Measurements from ENCODE around the gene ESD. TPM values are rescaled to one million over a fixed set of nuclear protein-coding genes. Genes with fewer than 3 reads are reported as not detected.
A peak's percentile ranks its signal among the peaks of the same experiment; 100 is the strongest.
"Not testable (repeated sequence)": the region's sequence is repeated elsewhere in the genome, so short reads cannot be mapped to it uniquely, and the experiment has no call there.

The ESD gene
- polyA plus RNA-seq, 4 donors = 108 to 181 (median 119) TPM

DNA sequence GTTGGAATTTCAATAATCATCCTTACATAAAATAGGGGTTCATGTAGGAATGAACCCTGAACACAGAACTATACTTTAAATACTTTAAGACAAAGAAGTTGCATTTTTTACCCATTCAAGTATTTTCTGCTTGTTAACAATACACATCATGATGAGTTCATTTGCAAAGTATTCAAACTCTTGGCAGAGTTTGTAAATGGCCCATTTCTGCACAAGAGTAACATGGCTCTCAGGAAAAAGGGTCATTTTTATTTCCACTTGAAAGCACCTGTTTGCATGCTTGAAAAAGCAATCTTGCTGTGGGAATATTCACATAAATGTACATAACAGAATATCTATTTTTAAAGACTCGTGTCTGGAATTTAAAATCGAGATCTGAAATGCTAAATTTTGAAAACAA is 18.1 kb downstream of the ESD start:
- Histone ChIP-seq H3K4me3 (ENCODE audit: low read depth in 1 of 3, low read length in 3 of 3) (no peak overlapping the region), H3K27ac (ENCODE audit: low read depth in 1 of 3, low read length in 2 of 3) (no peak overlapping the region), H3K9me3 (ENCODE audit: control insufficient read depth in 2 of 2, insufficient read depth in 1 of 2, low read depth in 1 of 2, low read length in 1 of 2) (no peaks in the 10 kb centered on the region), H3K4me1 (ENCODE audit: control insufficient read depth in 3 of 3, insufficient read depth in 2 of 3, low read depth in 1 of 3, low read length in 2 of 3) (no peaks in the 10 kb centered on the region), H3K36me3 (ENCODE audit: control insufficient read depth in 3 of 3, insufficient read depth in 2 of 3, low read depth in 1 of 3, low read length in 3 of 3) (peaks cover 0 to 20% (median 3%) of the 10 kb centered on the region in 3 donors), H3K27me3 (ENCODE audit: control insufficient read depth in 3 of 3, insufficient read depth in 3 of 3, low read length in 3 of 3) (no peaks in the 10 kb centered on the region)
- DNase-seq (no peak), FAIRE-seq (no peak)
- 85 to 98% (median 95%) methylated on average over 2 of the region's 2 CpGs for WGBS, 3 donors

GRCh38 chr13:46778095-46778494 is 18.9 kb downstream of the ESD start:
- WGBS, 3 donors = 79 to 90% (median 88%) methylated on average over 3 of the region's 3 CpGs
- no peaks in the 10 kb centered on the region for H3K9me3 ChIP-seq (ENCODE audit: control insufficient read depth in 2 of 2, insufficient read depth in 1 of 2, low read depth in 1 of 2, low read length in 1 of 2)
- DNase-seq = no peak
- H3K4me1 ChIP-seq (ENCODE audit: control insufficient read depth in 3 of 3, insufficient read depth in 2 of 3, low read depth in 1 of 3, low read length in 2 of 3) = no peaks in the 10 kb centered on the region
- no peak overlapping the region for H3K27ac ChIP-seq (ENCODE audit: low read depth in 1 of 3, low read length in 2 of 3)
- H3K4me3 ChIP-seq (ENCODE audit: low read depth in 1 of 3, low read length in 3 of 3) = no peak overlapping the region
- no peak for FAIRE-seq
- peaks cover 0 to 20% (median 3%) of the 10 kb centered on the region in 3 donors for H3K36me3 ChIP-seq (ENCODE audit: control insufficient read depth in 3 of 3, insufficient read depth in 2 of 3, low read depth in 1 of 3, low read length in 3 of 3)
- no peaks in the 10 kb centered on the region for H3K27me3 ChIP-seq (ENCODE audit: control insufficient read depth in 3 of 3, insufficient read depth in 3 of 3, low read length in 3 of 3)

GRCh38 chr13:46775385-46776107 is 21.4 kb downstream of the ESD start:
- WGBS, 3 donors = 64 to 78% (median 73%) methylated on average over 8 of the region's 8 CpGs
- Histone ChIP-seq H3K4me1 (ENCODE audit: control insufficient read depth in 3 of 3, insufficient read depth in 2 of 3, low read depth in 1 of 3, low read length in 2 of 3) (no peaks in the 10 kb centered on the region), H3K9me3 (ENCODE audit: control insufficient read depth in 2 of 2, insufficient read depth in 1 of 2, low read depth in 1 of 2, low read length in 1 of 2) (no peaks in the 10 kb centered on the region), H3K27me3 (ENCODE audit: control insufficient read depth in 3 of 3, insufficient read depth in 3 of 3, low read length in 3 of 3) (no peaks in the 10 kb centered on the region), H3K36me3 (ENCODE audit: control insufficient read depth in 3 of 3, insufficient read depth in 2 of 3, low read depth in 1 of 3, low read length in 3 of 3) (peaks cover 0 to 16% (median 3%) of the 10 kb centered on the region in 3 donors), H3K4me3 (ENCODE audit: low read depth in 1 of 3, low read length in 3 of 3) (no peak overlapping the region), H3K27ac (ENCODE audit: low read depth in 1 of 3, low read length in 2 of 3) (no peak overlapping the region)
- FAIRE-seq = no peak
- no peak for DNase-seq

GRCh38 chr13:46773541-46773940 is 23.4 kb downstream of the ESD start:
- FAIRE-seq (no peak), DNase-seq (no peak)
- H3K4me1 ChIP-seq (ENCODE audit: control insufficient read depth in 3 of 3, insufficient read depth in 2 of 3, low read depth in 1 of 3, low read length in 2 of 3) = no peaks in the 10 kb centered on the region
- 82 to 91% (median 82%) methylated on average over 2 of the region's 2 CpGs for WGBS, 3 donors
- H3K36me3 ChIP-seq (ENCODE audit: control insufficient read depth in 3 of 3, insufficient read depth in 2 of 3, low read depth in 1 of 3, low read length in 3 of 3) = peaks cover 0 to 11% (median 3%) of the 10 kb centered on the region in 3 donors
- no peak overlapping the region for H3K27ac ChIP-seq (ENCODE audit: low read depth in 1 of 3, low read length in 2 of 3)
- H3K4me3 ChIP-seq (ENCODE audit: low read depth in 1 of 3, low read length in 3 of 3) = no peak overlapping the region
- no peaks in the 10 kb centered on the region for H3K9me3 ChIP-seq (ENCODE audit: control insufficient read depth in 2 of 2, insufficient read depth in 1 of 2, low read depth in 1 of 2, low read length in 1 of 2)
- no peaks in the 10 kb centered on the region for H3K27me3 ChIP-seq (ENCODE audit: control insufficient read depth in 3 of 3, insufficient read depth in 3 of 3, low read length in 3 of 3)

- no peak for FAIRE-seq
- Histone ChIP-seq H3K4me3 (ENCODE audit: low read depth in 1 of 3, low read length in 3 of 3) (no peak overlapping the region), H3K9me3 (ENCODE audit: control insufficient read depth in 2 of 2, insufficient read depth in 1 of 2, low read depth in 1 of 2, low read length in 1 of 2) (no peaks in the 10 kb centered on the region), H3K27me3 (ENCODE audit: control insufficient read depth in 3 of 3, insufficient read depth in 3 of 3, low read length in 3 of 3) (no peaks in the 10 kb centered on the region), H3K36me3 (ENCODE audit: control insufficient read depth in 3 of 3, insufficient read depth in 2 of 3, low read depth in 1 of 3, low read length in 3 of 3) (peaks cover 0 to 11% (median 3%) of the 10 kb centered on the region in 3 donors), H3K4me1 (ENCODE audit: control insufficient read depth in 3 of 3, insufficient read depth in 2 of 3, low read depth in 1 of 3, low read length in 2 of 3) (no peaks in the 10 kb centered on the region), H3K27ac (ENCODE audit: low read depth in 1 of 3, low read length in 2 of 3) (no peak overlapping the region)
- no peak for DNase-seq
These were observed 25.3 kb downstream of the ESD start for GRCh38 chr13:46771693-46772092.

DNA sequence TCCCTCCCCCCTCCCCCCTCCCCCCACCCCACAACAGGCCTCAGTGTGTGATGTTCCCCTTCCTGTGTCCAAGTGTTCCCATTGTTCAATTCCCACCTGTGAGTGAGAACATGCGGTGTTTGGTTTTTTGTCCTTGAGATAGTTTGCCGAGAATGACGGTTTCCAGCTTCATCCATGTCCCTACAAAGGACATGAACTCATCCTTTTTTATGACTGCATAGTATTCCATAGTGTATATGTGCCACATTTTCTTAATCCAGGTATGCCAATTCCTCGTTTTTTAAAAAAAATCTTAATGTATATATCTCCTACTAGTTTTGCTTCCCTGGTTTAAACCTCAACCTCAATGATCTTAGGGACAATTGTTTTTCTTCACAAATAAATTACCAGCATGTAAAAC is 27.0 kb downstream of the ESD start:
- not testable (repeated sequence) for DNase-seq; H3K4me1 ChIP-seq (ENCODE audit: control insufficient read depth in 3 of 3, insufficient read depth in 2 of 3, low read depth in 1 of 3, low read length in 2 of 3); H3K9me3 ChIP-seq (ENCODE audit: control insufficient read depth in 2 of 2, insufficient read depth in 1 of 2, low read depth in 1 of 2, low read length in 1 of 2); H3K4me3 ChIP-seq (ENCODE audit: low read depth in 1 of 3, low read length in 3 of 3); H3K27me3 ChIP-seq (ENCODE audit: control insufficient read depth in 3 of 3, insufficient read depth in 3 of 3, low read length in 3 of 3); H3K36me3 ChIP-seq (ENCODE audit: control insufficient read depth in 3 of 3, insufficient read depth in 2 of 3, low read depth in 1 of 3, low read length in 3 of 3); H3K27ac ChIP-seq (ENCODE audit: low read depth in 1 of 3, low read length in 2 of 3); FAIRE-seq
- WGBS, 3 donors = 86 to 99% (median 97%) methylated on average over 3 to 4 of the region's 4 CpGs

DNA sequence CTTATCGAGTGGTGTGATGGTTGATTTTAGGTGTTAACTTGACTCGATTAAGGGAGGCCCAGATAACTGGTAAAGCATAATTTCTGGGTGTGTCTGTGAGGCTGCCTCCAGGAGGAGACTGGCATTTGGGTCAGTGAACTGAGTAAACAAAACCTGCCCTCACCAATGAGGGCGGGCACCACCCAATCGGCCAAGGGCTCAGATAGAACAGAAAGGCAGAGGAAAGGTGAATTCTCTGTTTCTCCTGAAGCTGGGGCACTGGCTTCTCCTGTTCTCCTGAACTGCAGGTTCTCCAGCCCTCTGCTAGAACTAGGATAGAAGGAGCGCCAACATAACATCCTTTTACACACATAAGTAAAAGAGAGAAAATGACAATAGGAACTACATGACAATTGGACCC is 35.1 kb downstream of the ESD start:
- H3K36me3 ChIP-seq (ENCODE audit: control insufficient read depth in 3 of 3, insufficient read depth in 2 of 3, low read depth in 1 of 3, low read length in 3 of 3) = no peaks in the 10 kb centered on the region
- FAIRE-seq (no peak), DNase-seq (no peak)
- no peaks in the 10 kb centered on the region for H3K9me3 ChIP-seq (ENCODE audit: control insufficient read depth in 2 of 2, insufficient read depth in 1 of 2, low read depth in 1 of 2, low read length in 1 of 2)
- H3K4me1 ChIP-seq (ENCODE audit: control insufficient read depth in 3 of 3, insufficient read depth in 2 of 3, low read depth in 1 of 3, low read length in 2 of 3) = peaks cover 0 to under 1% (median 0%) of the 10 kb centered on the region in 3 donors
- 49 to 66% (median 59%) methylated on average over 5 of the region's 5 CpGs for WGBS, 3 donors
- H3K4me3 ChIP-seq (ENCODE audit: low read depth in 1 of 3, low read length in 3 of 3) = no peak overlapping the region
- H3K27me3 ChIP-seq (ENCODE audit: control insufficient read depth in 3 of 3, insufficient read depth in 3 of 3, low read length in 3 of 3) = no peaks in the 10 kb centered on the region
- H3K27ac ChIP-seq (ENCODE audit: low read depth in 1 of 3, low read length in 2 of 3) = no peak overlapping the region

DNA sequence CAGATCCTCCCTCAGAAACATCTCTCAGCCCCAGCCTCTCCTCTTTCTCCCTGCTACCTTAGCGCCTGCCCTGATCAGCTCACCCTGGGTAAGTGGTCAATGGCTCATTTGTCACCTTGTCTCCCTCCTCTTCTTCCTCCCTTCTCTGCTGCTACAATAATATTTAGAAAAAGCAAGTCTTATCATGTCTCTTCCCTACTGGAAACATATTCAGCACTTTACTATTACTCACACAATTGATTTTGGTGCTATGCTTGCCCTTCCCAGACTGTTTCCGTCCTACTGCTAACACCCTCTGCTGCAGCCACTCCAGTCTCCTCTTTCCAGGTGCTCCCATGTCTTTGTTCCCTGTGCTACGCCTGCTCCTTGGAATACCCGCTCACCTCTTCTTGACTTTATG is 35.8 kb downstream of the ESD start:
- Histone ChIP-seq H3K4me3 (ENCODE audit: low read depth in 1 of 3, low read length in 3 of 3) (no peak overlapping the region), H3K9me3 (ENCODE audit: control insufficient read depth in 2 of 2, insufficient read depth in 1 of 2, low read depth in 1 of 2, low read length in 1 of 2) (no peaks in the 10 kb centered on the region), H3K27ac (ENCODE audit: low read depth in 1 of 3, low read length in 2 of 3) (no peak overlapping the region), H3K4me1 (ENCODE audit: control insufficient read depth in 3 of 3, insufficient read depth in 2 of 3, low read depth in 1 of 3, low read length in 2 of 3) (peaks cover 0 to 4% (median 0%) of the 10 kb centered on the region in 3 donors), H3K27me3 (ENCODE audit: control insufficient read depth in 3 of 3, insufficient read depth in 3 of 3, low read length in 3 of 3) (no peaks in the 10 kb centered on the region), H3K36me3 (ENCODE audit: control insufficient read depth in 3 of 3, insufficient read depth in 2 of 3, low read depth in 1 of 3, low read length in 3 of 3) (no peaks in the 10 kb centered on the region)
- WGBS, 3 donors = 94 to 97% (median 97%) methylated on average over 4 of the region's 4 CpGs
- DNase-seq = no peak
- FAIRE-seq = no peak

GRCh38 chr13:46759846-46760245 is 37.1 kb downstream of the ESD start:
- no peak overlapping the region for H3K27ac ChIP-seq (ENCODE audit: low read depth in 1 of 3, low read length in 2 of 3)
- no peak for FAIRE-seq
- no peaks in the 10 kb centered on the region for H3K27me3 ChIP-seq (ENCODE audit: control insufficient read depth in 3 of 3, insufficient read depth in 3 of 3, low read length in 3 of 3)
- H3K4me3 ChIP-seq (ENCODE audit: low read depth in 1 of 3, low read length in 3 of 3) = no peak overlapping the region
- peaks cover 0 to 4% (median 0%) of the 10 kb centered on the region in 3 donors for H3K4me1 ChIP-seq (ENCODE audit: control insufficient read depth in 3 of 3, insufficient read depth in 2 of 3, low read depth in 1 of 3, low read length in 2 of 3)
- 8 to 18% (median 12%) methylated on average over 2 of the region's 2 CpGs for WGBS, 3 donors
- no peaks in the 10 kb centered on the region for H3K9me3 ChIP-seq (ENCODE audit: control insufficient read depth in 2 of 2, insufficient read depth in 1 of 2, low read depth in 1 of 2, low read length in 1 of 2)
- no peaks in the 10 kb centered on the region for H3K36me3 ChIP-seq (ENCODE audit: control insufficient read depth in 3 of 3, insufficient read depth in 2 of 3, low read depth in 1 of 3, low read length in 3 of 3)
- peak; percentile 28 to 60 for DNase-seq

All from small intestine (tissue), 7 donors.